ENCODE measurements around the gene KARS1.

DNA sequence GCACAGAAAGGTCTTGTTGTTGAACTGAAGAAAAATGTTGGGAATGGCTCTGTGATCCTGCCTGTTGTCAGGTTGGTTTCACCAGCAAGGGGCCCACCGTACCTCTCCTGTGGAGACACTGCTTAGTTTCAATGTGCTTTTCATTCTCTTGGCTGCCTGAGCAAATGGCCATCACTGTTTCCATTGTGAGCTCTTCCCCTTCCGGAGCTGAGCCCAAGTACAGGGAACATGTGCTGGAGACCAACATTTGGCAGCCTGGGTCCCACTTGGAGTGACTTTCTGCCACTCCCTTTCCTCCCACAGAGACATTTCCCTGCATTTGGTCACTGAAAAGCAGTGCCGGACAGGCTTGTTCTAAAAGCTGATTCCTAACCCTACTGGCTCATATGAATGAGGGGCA lies 58.2 kb downstream of the KARS1 start:
- TF ChIP-seq, protein P1, sequence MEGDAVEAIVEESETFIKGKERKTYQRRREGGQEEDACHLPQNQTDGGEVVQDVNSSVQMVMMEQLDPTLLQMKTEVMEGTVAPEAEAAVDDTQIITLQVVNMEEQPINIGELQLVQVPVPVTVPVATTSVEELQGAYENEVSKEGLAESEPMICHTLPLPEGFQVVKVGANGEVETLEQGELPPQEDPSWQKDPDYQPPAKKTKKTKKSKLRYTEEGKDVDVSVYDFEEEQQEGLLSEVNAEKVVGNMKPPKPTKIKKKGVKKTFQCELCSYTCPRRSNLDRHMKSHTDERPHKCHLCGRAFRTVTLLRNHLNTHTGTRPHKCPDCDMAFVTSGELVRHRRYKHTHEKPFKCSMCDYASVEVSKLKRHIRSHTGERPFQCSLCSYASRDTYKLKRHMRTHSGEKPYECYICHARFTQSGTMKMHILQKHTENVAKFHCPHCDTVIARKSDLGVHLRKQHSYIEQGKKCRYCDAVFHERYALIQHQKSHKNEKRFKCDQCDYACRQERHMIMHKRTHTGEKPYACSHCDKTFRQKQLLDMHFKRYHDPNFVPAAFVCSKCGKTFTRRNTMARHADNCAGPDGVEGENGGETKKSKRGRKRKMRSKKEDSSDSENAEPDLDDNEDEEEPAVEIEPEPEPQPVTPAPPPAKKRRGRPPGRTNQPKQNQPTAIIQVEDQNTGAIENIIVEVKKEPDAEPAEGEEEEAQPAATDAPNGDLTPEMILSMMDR (conservative IDR thresholded peaks at IDR 0.05; ENCODE audit: low read length): no peak
- TF ChIP-seq EZH2phosphoT487 (IDR thresholded peaks at IDR 0.05; ENCODE audit: borderline replicate concordance, low read depth, low read length): no peak
